T-helper 2 cell treated with Interferon-gamma antibody and Interleukin-4, amounts not matched to agents 100 ng/mL and 5 ng/mL, for 36 hours (primary cell): ENCODE data around the gene POLR2H. TPM values are rescaled to one million over a fixed set of nuclear protein-coding genes. Genes with fewer than 3 reads are reported as not detected.

Source experiments
- intact Hi-C: fragments of 100-400 bp; cut with micrococcal nuclease; formaldehyde crosslinking; loops from one replicate; pipeline ENCODE4 v1.15.1; 2023
- total RNA-seq: library from RNA; stranded (reverse); gene quantifications from 2 replicates; pipeline ENCODE4 v1.2.3, GENCODE V29; 2022

Gene POLR2H
- total RNA-seq, 1 donor from 2014 or later, result 89.8 TPM

GRCh38 chr3:184383033-184383740 is 21.7 kb downstream of the POLR2H start:
- intact Hi-C loops, result no loop called here

GRCh38 chr3:184384342-184384741 is 22.8 kb downstream of the POLR2H start:
- intact Hi-C loops, result no loop called here

GRCh38 chr3:184384856-184385422 is 23.4 kb downstream of the POLR2H start:
- intact Hi-C loops, result no loop called here

GRCh38 chr3:184386047-184386806 is 24.7 kb downstream of the POLR2H start:
- intact Hi-C loops, result no loop called here

GRCh38 chr3:184387174-184387714 is 25.7 kb downstream of the POLR2H start:
- intact Hi-C loops, result no loop called here

- intact Hi-C loops, result no loop called here
These were observed 26.8 kb downstream of the POLR2H start for GRCh38 chr3:184388164-184388935.

- intact Hi-C loops, result no loop called here
These were observed 27.4 kb downstream of the POLR2H start for GRCh38 chr3:184388936-184389230.

- intact Hi-C loops, result no loop called here
These were observed 27.9 kb downstream of the POLR2H start for GRCh38 chr3:184389384-184389783.

GRCh38 chr3:184389935-184390528 is 28.5 kb downstream of the POLR2H start:
- intact Hi-C loops, result no loop called here

- intact Hi-C loops, result no loop called here
These were observed 29.8 kb downstream of the POLR2H start for GRCh38 chr3:184391266-184391665.

- intact Hi-C loops, result no loop called here
These were observed 33.8 kb downstream of the POLR2H start for GRCh38 chr3:184395320-184395660.

- intact Hi-C loops, result no loop called here
These were observed 37.9 kb downstream of the POLR2H start for GRCh38 chr3:184399410-184399809.

GRCh38 chr3:184405075-184406030 is 43.8 kb downstream of the POLR2H start:
- intact Hi-C loops, result no loop called here

GRCh38 chr3:184409331-184409926 is 47.9 kb downstream of the POLR2H start:
- intact Hi-C loops, result no loop called here

GRCh38 chr3:184409946-184410500 is 48.5 kb downstream of the POLR2H start:
- intact Hi-C loops, result no loop called here

- intact Hi-C loops, result loop anchor here (5.0 kb wide), 2 partner anchors 42 to 98 kb away; no protein-coding TSS in a partner anchor
These were observed 53.1 kb downstream of the POLR2H start for GRCh38 chr3:184414418-184415202.

GRCh38 chr3:184415203-184415490 is 53.6 kb downstream of the POLR2H start:
- intact Hi-C loops, result loop anchor here (5.0 kb wide), 2 partner anchors 43 to 97 kb away; no protein-coding TSS in a partner anchor

GRCh38 chr3:184417619-184418327 is 56.3 kb downstream of the POLR2H start:
- intact Hi-C loops, result loop anchor here (1.0 to 5.0 kb wide), 3 partner anchors 45 to 127 kb away; no protein-coding TSS in a partner anchor
